GM12878 (cell line): ENCODE data around the gene VSTM4. TPM values are rescaled to one million over a fixed set of nuclear protein-coding genes. Genes with fewer than 3 reads are reported as not detected.

Source experiments
- ATAC-seq: fragments of 200-7000 bp; cut with Tn5 transposase; 3 replicates; pipeline ENCODE4 v1.9.1; 2020; ENCODE audit warnings: mild to moderate bottlenecking, moderate library complexity
- BruUV-seq: library from RNA; stranded (reverse); fragments of 400-500 nt; replicated peaks from 2 replicates; lab custom pipeline; 2021; lab: Mats Ljungman, UMichigan
- CTCF ChIA-PET: fragments of 300-600 bp; sonication (Branson Sonifier 250); formaldehyde crosslinking; extraction: SDS; loops from one replicate; lab custom pipeline; 2021; ENCODE audit warnings: inconsistent platforms; lab: Yijun Ruan, JAX
- POLR2A ChIA-PET: fragments of 350-600 bp; formaldehyde crosslinking; extraction: SDS; loops from one replicate; lab custom pipeline; 2021; ENCODE audit warnings: inconsistent platforms; lab: Charles Lee
- RAD21 ChIA-PET: fragments of 300-600 bp; sonication (Branson Sonifier 250); formaldehyde crosslinking; loops from one replicate; lab custom pipeline; 2023; ENCODE audit warnings: antibody characterized with exemption; ENCODE audit not compliant: unreplicated experiment; lab: Charles Lee
- SMC1A ChIA-PET: fragments of 300-600 bp; sonication (Branson Sonifier 250); formaldehyde crosslinking; loops from one replicate; lab custom pipeline; 2023; ENCODE audit not compliant: unreplicated experiment, uncharacterized antibody; lab: Charles Lee
- DNase-seq: peaks from one replicate; pipeline ENCODE4 v3.0.0-alpha.2; 2011; ENCODE audit warnings: low read depth, low spot score
- FAIRE-seq: peaks from 3 replicates; lab custom pipeline; 2011; peaks lifted over from hg19 to GRCh38; lab: Jason Lieb, UNC
- H2AFZ ChIP-seq: 2 replicates; pipeline ENCODE4 v1.6.0; 2011; ENCODE audit warnings: low read depth, low read length, control low read depth; ENCODE audit not compliant: control insufficient read depth
- H3K27ac ChIP-seq: 2 replicates; pipeline ENCODE4 v1.5.1; 2011; ENCODE audit warnings: control low read depth; ENCODE audit not compliant: control insufficient read depth, insufficient read depth
- H3K27me3 ChIP-seq, 2 experiments: replicated peaks in 1 of 2; 2 replicates each; pipeline versions ENCODE4 v1.6.0 to v1.6.1; 2011; ENCODE audit warnings: low read length in 1 of 2; ENCODE audit not compliant: control insufficient read depth in 2 of 2, insufficient read depth in 2 of 2
- H3K36me3 ChIP-seq, 2 experiments: 2 replicates each; pipeline ENCODE4 v1.5.1; 2011; ENCODE audit warnings: low read length in 1 of 2; ENCODE audit not compliant: control insufficient read depth in 2 of 2, insufficient read depth in 2 of 2
- H3K4me1 ChIP-seq: 2 replicates; pipeline ENCODE4 v1.6.1; 2011; ENCODE audit warnings: mild to moderate bottlenecking, low read length, moderate library complexity, mixed read lengths; ENCODE audit not compliant: control insufficient read depth, insufficient read depth
- H3K4me2 ChIP-seq: 2 replicates; pipeline ENCODE4 v1.6.0; 2011; ENCODE audit warnings: control low read depth; ENCODE audit not compliant: control insufficient read depth, insufficient read depth
- H3K4me3 ChIP-seq: fragments of 200-600 bp; sonication (generic); 2 replicates; pipeline ENCODE4 v1.5.1; 2016
- H3K79me2 ChIP-seq: 2 replicates; pipeline ENCODE4 v1.6.0; 2011; ENCODE audit warnings: low read length; ENCODE audit not compliant: control insufficient read depth, insufficient read depth
- H3K9ac ChIP-seq: 2 replicates; pipeline ENCODE4 v1.8.0; 2011; ENCODE audit warnings: low read length, control low read depth, mixed read lengths; ENCODE audit not compliant: control insufficient read depth, insufficient read depth
- H3K9me3 ChIP-seq: replicated peaks from 3 replicates; pipeline ENCODE4 v1.5.1; 2011; ENCODE audit warnings: mild to moderate bottlenecking, low read length; ENCODE audit not compliant: control insufficient read depth, insufficient read depth
- H4K20me1 ChIP-seq: 2 replicates; pipeline ENCODE4 v1.6.0; 2011; ENCODE audit not compliant: control insufficient read depth, insufficient read depth
- BCL11A ChIP-seq: IDR thresholded peaks from 2 replicates; pipeline ENCODE4 v1.6.1; 2011; ENCODE audit warnings: low read depth, low read length
- CREM ChIP-seq: IDR thresholded peaks from 2 replicates; pipeline ENCODE4 v1.6.1; 2014; ENCODE audit warnings: antibody characterized with exemption, low read depth
- EGR1 ChIP-seq, 2 experiments: IDR thresholded peaks; 1 replicate in 1 of 2; 2 replicates in 1 of 2; pipeline ENCODE4 v1.6.1; 2011 to 2012; ENCODE audit warnings: low read depth in 2 of 2, low read length in 2 of 2, borderline replicate concordance in 1 of 2, mild to moderate bottlenecking in 1 of 2, moderate library complexity in 1 of 2
- FOXK2 ChIP-seq: fragments of 450-650 bp; IDR thresholded peaks from 2 replicates; pipeline ENCODE4 v1.6.1; 2017; ENCODE audit warnings: mild to moderate bottlenecking, moderate library complexity
- PAX8 ChIP-seq: fragments of 450-650 bp; IDR thresholded peaks from 2 replicates; pipeline ENCODE4 v1.6.1; 2017; ENCODE audit warnings: mild to moderate bottlenecking, moderate library complexity
- RB1 ChIP-seq: fragments of 450-650 bp; formaldehyde crosslinking; IDR thresholded peaks from 2 replicates; pipeline ENCODE4 v1.6.1; 2017; ENCODE audit warnings: mild to moderate bottlenecking, borderline replicate concordance
- SP1 ChIP-seq: IDR thresholded peaks from one replicate; pipeline ENCODE4 v1.6.1; 2011; ENCODE audit warnings: low read depth, low read length
- USF2 ChIP-seq: IDR thresholded peaks from 2 replicates; pipeline ENCODE4 v1.6.1; 2011; ENCODE audit warnings: low read depth, low read length, improper control_type of control experiment, borderline replicate concordance
- ZBTB33 ChIP-seq: fragments of 450-650 bp; IDR thresholded peaks from 2 replicates; pipeline ENCODE4 v1.6.1; 2017; ENCODE audit warnings: mild to moderate bottlenecking
- ZNF384 ChIP-seq: IDR thresholded peaks from 2 replicates; pipeline ENCODE4 v1.6.1; 2012; ENCODE audit warnings: low read depth, mild to moderate bottlenecking, low read length, improper control_type of control experiment, borderline replicate concordance
- ZSCAN29 ChIP-seq: fragments of 450-650 bp; IDR thresholded peaks from 2 replicates; pipeline ENCODE4 v1.6.1; 2017; ENCODE audit warnings: mild to moderate bottlenecking, moderate library complexity
- WGBS: methylation state at CpG from one replicate; pipeline ENCODE4 v1.1.6; 2016; ENCODE audit warnings: low lambda C conversion rate; ENCODE audit not compliant: insufficient replicate concordance, insufficient coverage; ENCODE audit errors: missing lambda C conversion rate; 5-methylcytosine and 5-hydroxymethylcytosine counted together
- in situ Hi-C: fragments of 300-500 bp; cut with MboI; formaldehyde crosslinking; loops from 9 replicates; pipeline ENCODE4 v1.14.3; 2018; ENCODE audit warnings: mixed read lengths
- intact Hi-C: fragments of 100-400 bp; cut with micrococcal nuclease; formaldehyde crosslinking; loops from one replicate; pipeline ENCODE4 v1.14.2; 2022; ENCODE audit not compliant: unreplicated experiment
- polyA plus RNA-seq, 11 experiments: library from polyadenylated mRNA; depleted of rRNA in 4 of 11; unstranded in 6 of 11; stranded (reverse) in 5 of 11; fragments of >200 nt; fragmentation: Nextera tagmentation in 4 of 11; fragmentation: Illumina TruSeq in 1 of 11; extraction: Ambion mirVana in 4 of 11; extraction: Trizol in 1 of 11; gene quantifications; 1 replicate in 1 of 11; 2 replicates in 10 of 11; pipeline versions ENCODE4 v1.2.1 to v1.2.3, GENCODE V29; 2011 to 2016; ENCODE audit warnings: inconsistent platforms in 2 of 11, missing spikeins in 2 of 11, low read depth in 1 of 11
- total RNA-seq, 4 experiments: library from RNA; depleted of rRNA in 3 of 4; stranded (reverse); fragments of >200 nt in 3 of 4; fragmentation: Illumina TruSeq in 1 of 4; extraction: Trizol in 1 of 4; gene quantifications; 2 replicates each; pipeline versions ENCODE4 v1.2.1 to v1.2.3, GENCODE V29; 2013 to 2021

VSTM4 gene
- total and polyA plus RNA-seq, 10 of the 15 experiments (the other 5 are each of a cell fraction or from before 2014, with no cell fraction given), result 0.01 to 0.14 (median 0.02) TPM; not detected in 7

- no peaks in the 10 kb centered on the region for H3K36me3 ChIP-seq
- H2AFZ ChIP-seq, result no peak overlapping the region
- no peaks in the 10 kb centered on the region for H4K20me1 ChIP-seq
- ATAC-seq, result no peak
- no peaks in the 10 kb centered on the region for H3K9me3 ChIP-seq
- TF ChIP-seq SP1 (no peak), ZSCAN29 (no peak), RB1 (no peak), FOXK2 (no peak)
- RAD21 ChIA-PET, result no interaction called here
- DNase-seq, result no peak
- SMC1A ChIA-PET, result no interaction called here
- intact Hi-C loops (no loop called here), in situ Hi-C loops (no loop called here)
- H3K27me3 ChIP-seq, result peaks cover 5 to 17% of the 10 kb centered on the region in 2 experiments
- 32% methylated on average over 5 of the region's 5 CpGs for WGBS
- POLR2A ChIA-PET, result no interaction called here
- H3K79me2 ChIP-seq, result no peaks in the 10 kb centered on the region
- no peak for FAIRE-seq
- H3K27ac ChIP-seq, result no peak overlapping the region
- BruUV-seq, result no TSS peak
- H3K4me3 ChIP-seq, result no peak overlapping the region
- CTCF ChIA-PET, result no interaction called here
- H3K4me2 ChIP-seq, result no peak overlapping the region
- H3K4me1 ChIP-seq, result no peaks in the 10 kb centered on the region
- H3K9ac ChIP-seq, result no peak overlapping the region
Observed at GRCh38 chr10:49116509-49117375, 1.4 kb upstream of the VSTM4 start.

- ATAC-seq, result peak; percentile 52
- H3K4me3 ChIP-seq, result no peak overlapping the region
- POLR2A ChIA-PET, result no interaction called here
- H3K9ac ChIP-seq, result no peak overlapping the region
- H3K4me1 ChIP-seq, result no peaks in the 10 kb centered on the region
- 53% methylated on average over 14 of the region's 14 CpGs for WGBS
- no peak for FAIRE-seq
- CTCF ChIA-PET, result no interaction called here
- BruUV-seq, result no TSS peak
- no peaks in the 10 kb centered on the region for H3K9me3 ChIP-seq
- no peak overlapping the region for H2AFZ ChIP-seq
- no peaks in the 10 kb centered on the region for H3K36me3 ChIP-seq
- intact Hi-C loops, result no loop called here
- DNase-seq, result no peak
- SMC1A ChIA-PET, result no interaction called here
- H3K4me2 ChIP-seq, result no peak overlapping the region
- peaks cover 5 to 17% of the 10 kb centered on the region in 2 experiments for H3K27me3 ChIP-seq
- no peaks in the 10 kb centered on the region for H3K79me2 ChIP-seq
- in situ Hi-C loops, result no loop called here
- RAD21 ChIA-PET, result no interaction called here
- H3K27ac ChIP-seq, result no peak overlapping the region
- no peaks in the 10 kb centered on the region for H4K20me1 ChIP-seq
- TF ChIP-seq ZNF384 (no peak), CREM (no peak), PAX8 (no peak), USF2 (no peak), ZBTB33 (no peak), EGR1 (IDR thresholded peaks at IDR 0.05; ENCODE audit: borderline replicate concordance in 1 of 2, low read depth in 2 of 2, low read length in 2 of 2) (no peak), BCL11A (no peak)
Observed at GRCh38 chr10:49115796-49116508, 630 bp upstream of the VSTM4 start.
